ENCODE measurements around the gene DCAF11. TPM values are rescaled to one million over a fixed set of nuclear protein-coding genes. Genes with fewer than 3 reads are reported as not detected.

DCAF11 gene
- total RNA-seq, 1 donor from 2014 or later, result 85.6 TPM

DNA sequence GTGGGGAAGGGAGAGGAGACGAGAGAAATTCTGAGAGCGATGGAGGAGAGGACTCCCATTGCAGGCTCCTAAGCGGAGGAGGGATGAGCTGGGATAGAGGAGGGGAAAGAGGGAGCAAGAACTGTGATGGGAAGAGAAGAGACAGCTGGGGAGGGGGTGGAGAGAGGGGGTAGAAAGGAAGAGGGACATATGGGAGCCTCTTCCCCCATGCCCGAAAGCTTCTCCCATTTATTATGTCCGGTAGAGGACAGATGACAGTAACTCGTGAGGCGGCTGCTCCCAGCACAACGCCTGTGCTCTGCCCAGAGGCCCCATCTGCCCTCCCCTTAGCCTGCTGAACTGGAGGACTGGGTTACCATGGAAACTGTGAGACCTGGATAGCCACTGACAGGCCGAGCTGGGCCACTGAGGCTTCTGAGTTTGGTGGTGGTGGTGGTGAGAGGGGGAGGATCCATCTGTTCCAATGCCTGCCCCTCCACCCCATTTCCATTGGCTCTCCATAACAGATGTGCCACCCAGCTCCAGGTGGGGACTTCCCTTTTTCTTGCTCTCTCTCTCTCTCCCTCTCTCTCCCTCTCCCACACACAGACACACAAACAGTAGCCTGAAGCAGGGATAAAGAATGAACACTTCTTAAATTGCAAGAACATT, 35.0 kb upstream of the DCAF11 start:
- Histone ChIP-seq H3K27ac (ENCODE audit: low read depth, low read length) (no peak overlapping the region), H3K9me3 (ENCODE audit: control insufficient read depth in 3 of 3, low read length in 3 of 3) (no peaks in the 10 kb centered on the region), H3K4me3 (ENCODE audit: low read length in 3 of 3) (no peak overlapping the region), H3K36me3 (ENCODE audit: control insufficient read depth in 3 of 3, insufficient read depth in 3 of 3, low read length in 3 of 3) (no peaks in the 10 kb centered on the region), H3K4me1 (ENCODE audit: control insufficient read depth in 3 of 3, insufficient read depth in 3 of 3, low read length in 3 of 3) (peaks cover 6 to 12% (median 9%) of the 10 kb centered on the region in 3 donors), H3K9ac (ENCODE audit: low read depth in 1 of 3, low read length in 3 of 3) (no peak overlapping the region), H3K27me3 (ENCODE audit: control insufficient read depth in 3 of 3, insufficient read depth in 3 of 3, low read length in 3 of 3) (peaks cover 11 to 35% (median 18%) of the 10 kb centered on the region in 3 donors)

DNA sequence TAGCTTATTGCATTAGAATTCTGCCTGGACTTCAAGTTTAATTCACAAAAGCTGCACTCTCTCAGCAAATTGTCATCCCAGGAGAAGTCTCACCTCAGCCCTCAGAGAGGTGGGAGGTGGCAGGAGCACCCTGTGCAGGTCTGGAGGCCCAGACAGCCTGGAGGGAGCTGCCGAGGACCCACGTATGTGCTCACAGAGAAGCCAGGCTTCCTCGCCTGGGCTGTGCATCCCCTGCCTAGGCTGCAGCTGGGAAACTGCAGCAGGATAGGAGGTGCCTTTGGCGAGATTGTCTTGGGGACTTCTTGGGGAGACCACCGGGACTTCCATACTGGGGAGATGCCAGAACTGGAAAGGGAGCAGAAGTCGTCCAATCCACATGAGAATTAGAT, 34.4 kb upstream of the DCAF11 start:
- Histone ChIP-seq H3K27me3 (ENCODE audit: control insufficient read depth in 3 of 3, insufficient read depth in 3 of 3, low read length in 3 of 3) (peaks cover 11 to 30% (median 15%) of the 10 kb centered on the region in 3 donors), H3K4me1 (ENCODE audit: control insufficient read depth in 3 of 3, insufficient read depth in 3 of 3, low read length in 3 of 3) (peaks cover 6 to 12% (median 9%) of the 10 kb centered on the region in 3 donors), H3K36me3 (ENCODE audit: control insufficient read depth in 3 of 3, insufficient read depth in 3 of 3, low read length in 3 of 3) (no peaks in the 10 kb centered on the region), H3K9me3 (ENCODE audit: control insufficient read depth in 3 of 3, low read length in 3 of 3) (no peaks in the 10 kb centered on the region), H3K9ac (ENCODE audit: low read depth in 1 of 3, low read length in 3 of 3) (no peak overlapping the region), H3K4me3 (ENCODE audit: low read length in 3 of 3) (no peak overlapping the region), H3K27ac (ENCODE audit: low read depth, low read length) (no peak overlapping the region)

DNA sequence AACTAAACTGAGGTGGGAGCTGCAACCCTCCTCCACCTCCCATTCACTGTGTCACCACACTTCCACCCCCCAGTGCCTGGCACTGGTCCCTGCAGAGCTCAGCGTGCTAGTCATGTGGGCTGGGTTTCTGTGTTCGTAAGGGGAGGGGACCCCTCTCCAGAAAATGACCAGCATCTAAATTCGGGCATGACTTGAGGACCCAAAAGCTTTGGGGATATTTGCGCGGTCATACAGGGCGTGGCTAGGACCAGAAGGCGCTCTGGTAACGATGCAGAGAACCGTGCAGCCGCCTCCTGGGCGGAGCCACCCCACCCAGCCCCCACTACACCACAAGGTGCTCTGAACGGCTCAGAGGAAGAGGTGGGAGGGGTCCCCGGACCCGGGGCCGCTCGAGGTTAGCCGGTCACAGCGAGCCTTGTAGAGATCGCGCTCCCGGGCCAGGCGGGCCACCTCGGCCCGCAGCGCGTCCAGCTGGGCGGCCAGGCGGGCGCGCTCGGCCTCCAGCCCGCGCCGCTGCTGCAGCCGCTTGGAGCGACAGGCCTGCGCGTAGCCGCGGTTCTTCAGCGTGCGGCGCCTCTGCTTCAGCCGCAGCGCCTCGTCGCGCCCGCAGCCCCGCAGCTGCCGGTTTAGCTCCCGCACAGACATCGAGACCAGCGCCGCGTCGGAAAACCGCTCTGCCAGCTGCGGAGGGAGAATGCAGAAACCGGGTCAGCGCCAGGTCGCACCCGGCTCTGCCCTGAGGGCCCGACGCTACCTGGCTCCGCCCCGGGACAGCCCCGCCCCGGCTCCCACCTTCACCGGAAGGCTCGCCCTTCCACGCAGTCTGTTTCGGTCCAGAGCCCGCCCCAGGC, 33.5 kb upstream of the DCAF11 start:
- H3K27ac ChIP-seq (ENCODE audit: low read depth, low read length), result no peak overlapping the region
- peaks cover 9 to 21% (median 11%) of the 10 kb centered on the region in 3 donors for H3K27me3 ChIP-seq (ENCODE audit: control insufficient read depth in 3 of 3, insufficient read depth in 3 of 3, low read length in 3 of 3)
- peak overlapping the region; percentile 67 to 79 (median 70) for H3K4me3 ChIP-seq (ENCODE audit: low read length in 3 of 3)
- peaks cover 6 to 12% (median 9%) of the 10 kb centered on the region in 3 donors for H3K4me1 ChIP-seq (ENCODE audit: control insufficient read depth in 3 of 3, insufficient read depth in 3 of 3, low read length in 3 of 3)
- peak overlapping the region; percentile 64 to 77 (median 70) for H3K9ac ChIP-seq (ENCODE audit: low read depth in 1 of 3, low read length in 3 of 3)
- no peaks in the 10 kb centered on the region for H3K9me3 ChIP-seq (ENCODE audit: control insufficient read depth in 3 of 3, low read length in 3 of 3)
- no peaks in the 10 kb centered on the region for H3K36me3 ChIP-seq (ENCODE audit: control insufficient read depth in 3 of 3, insufficient read depth in 3 of 3, low read length in 3 of 3)

DNA sequence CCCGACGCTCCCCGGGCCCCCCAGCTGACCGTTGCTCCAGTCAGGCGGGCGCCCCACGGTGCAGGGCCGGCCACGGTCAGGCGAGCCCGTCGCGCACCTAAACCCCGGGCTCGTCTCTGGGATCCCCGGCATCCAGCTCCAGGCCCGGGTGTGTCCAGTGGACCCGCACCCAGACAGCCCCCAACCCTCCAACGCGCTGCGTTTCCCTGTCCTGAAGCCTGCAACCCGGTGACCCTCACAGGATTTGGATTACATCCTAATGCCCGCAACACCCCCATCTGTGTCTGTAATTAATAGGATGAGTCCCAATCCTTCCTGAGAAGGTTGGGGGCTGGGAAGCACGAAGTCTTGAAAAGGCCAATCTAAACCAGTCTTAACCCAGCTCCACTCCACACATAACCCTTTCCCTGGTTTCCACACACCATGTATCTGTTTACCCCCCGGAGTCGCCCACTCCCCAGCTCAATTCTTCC, 32.8 kb upstream of the DCAF11 start:
- Histone ChIP-seq H3K4me3 (ENCODE audit: low read length in 3 of 3) (peak overlapping the region; percentile 2 to 70 (median 22)), H3K27me3 (ENCODE audit: control insufficient read depth in 3 of 3, insufficient read depth in 3 of 3, low read length in 3 of 3) (peaks cover 6 to 17% (median 9%) of the 10 kb centered on the region in 3 donors), H3K9me3 (ENCODE audit: control insufficient read depth in 3 of 3, low read length in 3 of 3) (no peaks in the 10 kb centered on the region), H3K4me1 (ENCODE audit: control insufficient read depth in 3 of 3, insufficient read depth in 3 of 3, low read length in 3 of 3) (peaks cover 6 to 12% (median 9%) of the 10 kb centered on the region in 3 donors), H3K9ac (ENCODE audit: low read depth in 1 of 3, low read length in 3 of 3) (peak overlapping the region in 2 of 3 donors; percentile 64 to 77), H3K36me3 (ENCODE audit: control insufficient read depth in 3 of 3, insufficient read depth in 3 of 3, low read length in 3 of 3) (no peaks in the 10 kb centered on the region), H3K27ac (ENCODE audit: low read depth, low read length) (no peak overlapping the region)

DNA sequence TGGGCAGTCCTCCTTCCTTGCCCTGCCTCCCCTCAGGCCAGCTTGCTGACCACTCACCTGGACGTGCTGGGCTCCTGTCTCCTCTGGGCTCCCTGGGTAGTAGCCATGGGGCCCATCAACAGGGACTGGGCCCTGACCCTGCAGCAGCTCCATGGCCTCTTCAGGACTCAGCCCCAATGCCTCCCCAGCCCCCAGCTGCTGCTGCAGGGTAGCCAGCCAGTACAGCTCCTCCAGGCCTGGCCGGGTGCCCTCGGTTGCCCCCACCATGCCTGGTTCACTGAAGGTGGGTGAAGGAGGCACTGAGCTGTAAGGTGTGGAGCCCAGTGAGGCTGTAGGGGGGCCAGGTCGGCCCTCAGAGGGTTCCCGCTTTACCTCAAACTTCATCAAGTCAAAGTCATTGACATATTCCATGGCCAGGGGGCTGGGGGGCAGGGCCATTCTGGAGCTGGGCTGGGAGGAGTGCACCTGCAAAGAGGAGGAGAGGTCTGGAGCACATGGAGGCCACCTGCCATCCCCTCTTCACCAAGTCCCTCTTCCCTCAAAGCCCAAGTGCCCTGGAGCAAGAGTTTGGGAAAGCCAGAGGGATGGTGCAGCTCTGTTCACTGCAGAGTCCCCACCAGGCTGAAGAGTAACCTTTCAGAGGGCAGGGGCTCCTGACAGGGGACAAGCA, 32.0 kb upstream of the DCAF11 start:
- H3K4me1 ChIP-seq (ENCODE audit: control insufficient read depth in 3 of 3, insufficient read depth in 3 of 3, low read length in 3 of 3), result peaks cover 6 to 12% (median 9%) of the 10 kb centered on the region in 3 donors

DNA sequence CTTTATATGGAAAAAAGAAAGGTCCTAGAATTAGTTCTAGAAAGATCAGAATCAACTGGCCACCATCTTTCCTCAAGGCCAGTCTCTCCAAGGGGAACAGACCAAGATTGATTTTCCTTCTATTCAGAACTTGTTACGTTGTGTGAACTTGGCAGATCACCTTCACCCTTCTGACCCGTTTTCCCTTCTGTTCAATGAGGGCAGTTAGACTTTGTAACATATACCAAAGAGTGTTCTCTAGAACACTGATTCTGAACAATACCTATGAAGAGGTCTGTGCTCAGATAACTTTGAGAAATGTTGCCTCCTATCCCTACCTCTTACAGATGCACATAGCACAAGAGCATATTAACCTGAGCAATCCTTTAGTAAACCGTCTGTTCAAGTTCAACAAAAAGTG, 31.1 kb upstream of the DCAF11 start:
- Histone ChIP-seq H3K9ac (ENCODE audit: low read depth in 1 of 3, low read length in 3 of 3) (no peak overlapping the region), H3K36me3 (ENCODE audit: control insufficient read depth in 3 of 3, insufficient read depth in 3 of 3, low read length in 3 of 3) (no peaks in the 10 kb centered on the region), H3K27ac (ENCODE audit: low read depth, low read length) (no peak overlapping the region), H3K9me3 (ENCODE audit: control insufficient read depth in 3 of 3, low read length in 3 of 3) (no peaks in the 10 kb centered on the region), H3K4me1 (ENCODE audit: control insufficient read depth in 3 of 3, insufficient read depth in 3 of 3, low read length in 3 of 3) (peaks cover 6 to 12% (median 9%) of the 10 kb centered on the region in 3 donors), H3K27me3 (ENCODE audit: control insufficient read depth in 3 of 3, insufficient read depth in 3 of 3, low read length in 3 of 3) (peaks cover 2 to 9% (median 3%) of the 10 kb centered on the region in 3 donors), H3K4me3 (ENCODE audit: low read length in 3 of 3) (no peak overlapping the region)

More for the DNA sequence above, 32.0 kb upstream of the DCAF11 start:
- no peak overlapping the region for H3K27ac ChIP-seq (ENCODE audit: low read depth, low read length)
- no peak overlapping the region for H3K9ac ChIP-seq (ENCODE audit: low read depth in 1 of 3, low read length in 3 of 3)
- H3K27me3 ChIP-seq (ENCODE audit: control insufficient read depth in 3 of 3, insufficient read depth in 3 of 3, low read length in 3 of 3), result peaks cover 3 to 12% (median 6%) of the 10 kb centered on the region in 3 donors
- no peak overlapping the region for H3K4me3 ChIP-seq (ENCODE audit: low read length in 3 of 3)
- H3K36me3 ChIP-seq (ENCODE audit: control insufficient read depth in 3 of 3, insufficient read depth in 3 of 3, low read length in 3 of 3), result no peaks in the 10 kb centered on the region
- H3K9me3 ChIP-seq (ENCODE audit: control insufficient read depth in 3 of 3, low read length in 3 of 3), result no peaks in the 10 kb centered on the region

DNA sequence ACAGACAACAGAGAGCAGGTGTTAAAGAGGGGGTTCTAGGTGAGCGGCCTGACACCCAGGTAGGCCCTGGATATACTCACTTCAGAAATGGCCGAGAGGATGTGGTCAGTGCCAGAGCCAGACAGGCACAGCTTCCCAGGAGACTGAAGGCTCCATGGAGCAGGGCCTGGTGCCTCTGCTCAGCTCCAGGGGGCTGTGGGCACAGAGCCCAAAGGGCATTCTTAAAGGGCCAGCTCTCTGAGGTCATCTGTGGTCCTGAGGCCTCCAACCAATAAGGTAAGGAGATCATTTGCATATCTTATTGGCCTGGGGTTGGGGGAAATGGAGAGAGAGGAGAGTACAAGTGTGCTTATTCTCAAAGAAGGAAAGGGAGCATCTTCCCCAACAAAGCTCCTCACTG, 30.1 kb upstream of the DCAF11 start:
- Histone ChIP-seq H3K27ac (ENCODE audit: low read depth, low read length) (no peak overlapping the region), H3K4me3 (ENCODE audit: low read length in 3 of 3) (no peak overlapping the region), H3K9me3 (ENCODE audit: control insufficient read depth in 3 of 3, low read length in 3 of 3) (no peaks in the 10 kb centered on the region), H3K27me3 (ENCODE audit: control insufficient read depth in 3 of 3, insufficient read depth in 3 of 3, low read length in 3 of 3) (peaks cover 2 to 9% (median 3%) of the 10 kb centered on the region in 3 donors), H3K4me1 (ENCODE audit: control insufficient read depth in 3 of 3, insufficient read depth in 3 of 3, low read length in 3 of 3) (peaks cover 6 to 12% (median 9%) of the 10 kb centered on the region in 3 donors), H3K36me3 (ENCODE audit: control insufficient read depth in 3 of 3, insufficient read depth in 3 of 3, low read length in 3 of 3) (no peaks in the 10 kb centered on the region), H3K9ac (ENCODE audit: low read depth in 1 of 3, low read length in 3 of 3) (no peak overlapping the region)

DNA sequence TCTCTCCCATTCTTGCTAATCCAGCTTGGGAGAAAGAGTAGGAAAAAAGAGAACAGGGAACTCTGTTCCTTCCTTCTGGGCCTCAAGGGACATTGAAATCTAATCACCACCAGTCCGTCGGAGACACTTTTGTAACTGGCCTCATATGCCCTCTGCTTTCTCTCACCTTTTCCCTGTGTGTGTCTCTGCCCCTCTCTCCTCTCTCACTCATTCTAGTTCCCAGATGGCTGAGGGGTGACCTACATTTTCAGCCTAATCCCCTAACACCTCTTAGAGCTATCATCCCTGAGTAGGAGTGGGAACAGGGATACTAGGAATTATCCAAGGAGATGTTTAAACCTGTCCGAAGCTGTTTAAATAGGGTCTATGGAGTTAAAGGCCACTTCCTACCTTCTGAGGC, 29.4 kb upstream of the DCAF11 start:
- Histone ChIP-seq H3K36me3 (ENCODE audit: control insufficient read depth in 3 of 3, insufficient read depth in 3 of 3, low read length in 3 of 3) (no peaks in the 10 kb centered on the region), H3K4me1 (ENCODE audit: control insufficient read depth in 3 of 3, insufficient read depth in 3 of 3, low read length in 3 of 3) (peaks cover 6 to 12% (median 9%) of the 10 kb centered on the region in 3 donors), H3K27me3 (ENCODE audit: control insufficient read depth in 3 of 3, insufficient read depth in 3 of 3, low read length in 3 of 3) (peaks cover 0 to 7% (median 0%) of the 10 kb centered on the region in 3 donors), H3K9ac (ENCODE audit: low read depth in 1 of 3, low read length in 3 of 3) (no peak overlapping the region), H3K27ac (ENCODE audit: low read depth, low read length) (no peak overlapping the region), H3K4me3 (ENCODE audit: low read length in 3 of 3) (no peak overlapping the region), H3K9me3 (ENCODE audit: control insufficient read depth in 3 of 3, low read length in 3 of 3) (no peaks in the 10 kb centered on the region)

DNA sequence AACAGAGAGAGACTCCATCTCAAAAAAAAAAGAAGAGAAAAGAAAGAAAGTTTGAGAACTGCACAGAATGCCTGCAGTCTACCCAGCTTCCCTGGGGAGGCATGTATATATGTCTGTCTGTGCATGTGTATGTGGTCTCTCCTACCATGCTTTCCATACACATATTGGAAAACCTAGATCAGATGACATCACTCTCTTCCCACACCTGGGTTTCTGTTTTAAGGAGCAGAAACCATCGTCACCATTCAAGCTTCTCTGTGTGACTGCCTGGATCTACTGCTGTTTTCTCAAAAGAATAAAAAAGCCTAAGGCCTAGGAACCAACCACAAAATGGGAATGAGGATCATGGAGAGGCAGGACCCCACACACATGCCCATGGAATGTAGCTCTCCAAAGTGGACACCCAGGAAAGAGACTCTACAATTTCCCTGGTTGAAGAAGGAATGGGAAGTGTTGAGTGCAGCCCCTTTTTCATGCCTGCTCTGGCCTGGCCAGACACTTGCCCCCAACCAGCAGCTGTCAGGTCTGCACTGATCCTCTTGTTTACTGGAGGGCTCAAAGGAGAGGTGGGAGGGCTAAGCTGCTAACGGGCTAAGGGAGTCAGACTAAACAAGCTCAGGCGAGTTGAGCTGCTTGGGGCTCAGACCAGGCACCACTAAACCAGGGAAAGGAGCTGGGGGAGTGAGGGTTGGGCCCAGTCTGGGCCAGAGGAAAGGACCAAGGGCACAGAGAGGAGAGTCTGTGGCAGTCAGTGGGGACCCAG, 28.2 kb upstream of the DCAF11 start:
- H3K4me1 ChIP-seq (ENCODE audit: control insufficient read depth in 3 of 3, insufficient read depth in 3 of 3, low read length in 3 of 3), result peaks cover 0 to 5% (median 3%) of the 10 kb centered on the region in 3 donors
- H3K9me3 ChIP-seq (ENCODE audit: control insufficient read depth in 3 of 3, low read length in 3 of 3), result no peaks in the 10 kb centered on the region
- peaks cover 0 to 4% (median 0%) of the 10 kb centered on the region in 3 donors for H3K27me3 ChIP-seq (ENCODE audit: control insufficient read depth in 3 of 3, insufficient read depth in 3 of 3, low read length in 3 of 3)
- H3K4me3 ChIP-seq (ENCODE audit: low read length in 3 of 3), result no peak overlapping the region
- no peak overlapping the region for H3K9ac ChIP-seq (ENCODE audit: low read depth in 1 of 3, low read length in 3 of 3)
- H3K36me3 ChIP-seq (ENCODE audit: control insufficient read depth in 3 of 3, insufficient read depth in 3 of 3, low read length in 3 of 3), result no peaks in the 10 kb centered on the region
- H3K27ac ChIP-seq (ENCODE audit: low read depth, low read length), result no peak overlapping the region

All from skeletal muscle tissue (tissue), 4 donors.